ENCODE results near the gene VCAN.

Gene VCAN

DNA sequence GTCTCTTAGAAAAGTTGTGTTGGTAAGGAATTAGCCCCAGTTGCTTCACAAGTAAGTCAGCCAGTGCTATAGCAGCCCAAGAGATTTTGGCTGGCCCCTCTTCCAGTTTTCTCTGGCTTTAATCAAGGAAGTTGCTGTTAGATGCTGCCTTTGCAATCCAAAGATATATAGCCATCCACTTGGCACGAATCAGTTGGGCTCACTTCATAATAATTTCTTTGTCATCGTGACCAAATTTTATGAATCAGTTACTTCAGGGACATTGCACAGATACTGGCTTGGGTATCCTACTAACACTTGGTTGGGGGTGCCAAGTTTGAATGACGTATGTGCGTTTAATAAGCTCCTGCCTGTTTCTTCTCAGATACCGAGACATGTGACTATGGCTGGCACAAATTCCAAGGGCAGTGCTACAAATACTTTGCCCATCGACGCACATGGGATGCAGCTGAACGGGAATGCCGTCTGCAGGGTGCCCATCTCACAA lies 81.5 kb downstream of the VCAN start:
- TF ChIP-seq POLR2AphosphoS5 (IDR thresholded peaks at IDR 0.05; ENCODE audit: low read depth, low read length) (0 out of 2 replicates have a peak, but pooled peaks have one; percentile 29), FOXP2 (optimal IDR thresholded peaks at IDR 0.05; ENCODE audit: borderline replicate concordance, extremely low read depth, extremely low read length, insufficient read depth) (no peak)

DNA sequence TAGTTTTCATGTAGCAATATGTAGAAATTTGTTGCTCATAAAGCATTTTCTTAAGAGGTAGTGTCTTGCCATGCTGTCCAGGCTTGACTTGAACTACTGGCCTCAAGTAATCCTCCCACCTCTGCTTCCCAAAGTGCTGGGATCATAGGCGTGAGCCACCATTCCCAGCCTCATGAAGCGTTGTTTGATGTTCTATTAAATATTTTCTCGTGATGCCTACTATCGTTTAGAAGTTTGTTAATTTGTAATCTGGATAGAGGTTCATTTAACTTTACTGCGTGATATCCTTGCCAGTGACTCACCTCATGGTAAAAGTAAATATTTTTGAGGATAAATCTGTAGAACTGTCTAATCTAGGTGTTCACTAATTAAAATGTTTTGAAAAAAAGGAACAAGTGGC lies 82.6 kb downstream of the VCAN start:
- TF ChIP-seq, protein P1, sequence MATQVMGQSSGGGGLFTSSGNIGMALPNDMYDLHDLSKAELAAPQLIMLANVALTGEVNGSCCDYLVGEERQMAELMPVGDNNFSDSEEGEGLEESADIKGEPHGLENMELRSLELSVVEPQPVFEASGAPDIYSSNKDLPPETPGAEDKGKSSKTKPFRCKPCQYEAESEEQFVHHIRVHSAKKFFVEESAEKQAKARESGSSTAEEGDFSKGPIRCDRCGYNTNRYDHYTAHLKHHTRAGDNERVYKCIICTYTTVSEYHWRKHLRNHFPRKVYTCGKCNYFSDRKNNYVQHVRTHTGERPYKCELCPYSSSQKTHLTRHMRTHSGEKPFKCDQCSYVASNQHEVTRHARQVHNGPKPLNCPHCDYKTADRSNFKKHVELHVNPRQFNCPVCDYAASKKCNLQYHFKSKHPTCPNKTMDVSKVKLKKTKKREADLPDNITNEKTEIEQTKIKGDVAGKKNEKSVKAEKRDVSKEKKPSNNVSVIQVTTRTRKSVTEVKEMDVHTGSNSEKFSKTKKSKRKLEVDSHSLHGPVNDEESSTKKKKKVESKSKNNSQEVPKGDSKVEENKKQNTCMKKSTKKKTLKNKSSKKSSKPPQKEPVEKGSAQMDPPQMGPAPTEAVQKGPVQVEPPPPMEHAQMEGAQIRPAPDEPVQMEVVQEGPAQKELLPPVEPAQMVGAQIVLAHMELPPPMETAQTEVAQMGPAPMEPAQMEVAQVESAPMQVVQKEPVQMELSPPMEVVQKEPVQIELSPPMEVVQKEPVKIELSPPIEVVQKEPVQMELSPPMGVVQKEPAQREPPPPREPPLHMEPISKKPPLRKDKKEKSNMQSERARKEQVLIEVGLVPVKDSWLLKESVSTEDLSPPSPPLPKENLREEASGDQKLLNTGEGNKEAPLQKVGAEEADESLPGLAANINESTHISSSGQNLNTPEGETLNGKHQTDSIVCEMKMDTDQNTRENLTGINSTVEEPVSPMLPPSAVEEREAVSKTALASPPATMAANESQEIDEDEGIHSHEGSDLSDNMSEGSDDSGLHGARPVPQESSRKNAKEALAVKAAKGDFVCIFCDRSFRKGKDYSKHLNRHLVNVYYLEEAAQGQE (IDR thresholded peaks at IDR 0.05; ENCODE audit: insufficient read depth in 1 of 2, low read depth in 2 of 2, low read length in 2 of 2): no peak
- TF ChIP-seq FOXP2 (optimal IDR thresholded peaks at IDR 0.05; ENCODE audit: borderline replicate concordance, extremely low read depth, extremely low read length, insufficient read depth) (no peak), TAF1 (IDR thresholded peaks at IDR 0.05; ENCODE audit: borderline replicate concordance, insufficient read depth, low read length) (no peak), POLR2AphosphoS5 (IDR thresholded peaks at IDR 0.05; ENCODE audit: low read depth, low read length) (no peak), SIN3A (IDR thresholded peaks at IDR 0.05; ENCODE audit: borderline replicate concordance, insufficient read depth, low read length) (no peak)

DNA sequence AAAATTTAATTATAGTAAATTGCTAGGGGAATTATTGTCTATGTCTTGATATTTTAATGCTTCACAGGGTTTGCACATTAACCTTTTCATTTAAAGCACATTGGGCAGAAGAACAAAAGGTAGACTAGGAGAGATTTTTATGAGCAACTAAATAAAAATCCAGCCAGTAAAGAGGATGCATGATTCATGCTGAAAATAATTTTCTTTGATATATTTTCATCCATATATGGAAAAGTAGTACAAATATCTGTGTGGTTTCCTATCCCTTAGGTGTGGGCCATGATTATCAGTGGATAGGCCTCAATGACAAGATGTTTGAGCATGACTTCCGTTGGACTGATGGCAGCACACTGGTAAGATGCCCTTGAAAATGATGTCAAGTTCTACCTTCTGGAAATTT lies 83.1 kb downstream of the VCAN start:
- TF ChIP-seq FOXP2 (optimal IDR thresholded peaks at IDR 0.05; ENCODE audit: borderline replicate concordance, extremely low read depth, extremely low read length, insufficient read depth) (no peak), TAF1 (IDR thresholded peaks at IDR 0.05; ENCODE audit: borderline replicate concordance, insufficient read depth, low read length) (no peak), POLR2AphosphoS5 (IDR thresholded peaks at IDR 0.05; ENCODE audit: low read depth, low read length) (no peak), SIN3A (IDR thresholded peaks at IDR 0.05; ENCODE audit: borderline replicate concordance, insufficient read depth, low read length) (no peak)
- TF ChIP-seq, protein P1 (IDR thresholded peaks at IDR 0.05; ENCODE audit: insufficient read depth in 1 of 2, low read depth in 2 of 2, low read length in 2 of 2): no peak

DNA sequence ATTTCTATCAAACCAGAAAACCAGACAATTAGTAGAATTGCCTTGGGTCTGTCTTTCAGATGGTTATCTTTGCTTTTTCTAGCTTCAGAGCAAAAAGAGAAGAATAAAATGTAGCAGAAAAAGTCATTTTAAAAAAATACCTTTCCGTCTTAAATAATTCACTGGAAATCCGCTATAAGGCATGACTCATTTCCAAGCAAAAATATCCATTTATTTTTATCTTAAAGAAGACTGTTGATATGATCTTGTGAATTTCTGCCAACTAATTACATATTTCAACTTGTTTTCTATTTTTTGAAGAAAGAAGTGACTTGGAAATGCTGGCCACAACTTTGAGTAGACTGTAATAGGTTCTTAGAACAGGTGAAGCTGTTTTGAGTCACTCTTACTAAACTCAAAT lies 83.7 kb downstream of the VCAN start:
- TF ChIP-seq SIN3A (IDR thresholded peaks at IDR 0.05; ENCODE audit: borderline replicate concordance, insufficient read depth, low read length) (no peak), FOXP2 (optimal IDR thresholded peaks at IDR 0.05; ENCODE audit: borderline replicate concordance, extremely low read depth, extremely low read length, insufficient read depth) (no peak), POLR2AphosphoS5 (IDR thresholded peaks at IDR 0.05; ENCODE audit: low read depth, low read length) (0 out of 2 replicates have a peak, but pooled peaks have one; percentile 3), TAF1 (IDR thresholded peaks at IDR 0.05; ENCODE audit: borderline replicate concordance, insufficient read depth, low read length) (no peak)
- TF ChIP-seq, protein P1 (IDR thresholded peaks at IDR 0.05; ENCODE audit: insufficient read depth in 1 of 2, low read depth in 2 of 2, low read length in 2 of 2): no peak

DNA sequence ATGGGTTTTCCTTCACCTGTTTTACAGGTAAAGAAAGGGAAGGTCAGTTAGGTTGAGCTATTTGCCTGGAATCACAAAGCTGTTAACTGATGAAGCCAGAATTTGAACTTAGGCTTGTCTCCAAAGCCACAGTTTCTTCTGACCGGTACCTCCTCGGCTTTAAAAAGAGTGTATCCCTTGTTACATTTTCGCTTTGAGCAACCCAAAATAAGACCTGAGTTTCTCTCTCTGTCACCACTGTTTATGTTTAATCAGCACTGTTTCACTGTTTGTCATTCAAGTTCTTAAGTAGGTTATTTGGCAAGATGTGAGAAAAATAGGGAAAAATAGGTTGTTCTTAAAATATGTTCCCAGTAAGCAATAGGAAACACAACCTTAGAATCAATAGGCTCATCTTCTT lies 84.6 kb downstream of the VCAN start:
- TF ChIP-seq, protein P1 (IDR thresholded peaks at IDR 0.05; ENCODE audit: insufficient read depth in 1 of 2, low read depth in 2 of 2, low read length in 2 of 2): no peak
- TF ChIP-seq SIN3A (IDR thresholded peaks at IDR 0.05; ENCODE audit: borderline replicate concordance, insufficient read depth, low read length): no peak
- TF ChIP-seq POLR2AphosphoS5 (IDR thresholded peaks at IDR 0.05; ENCODE audit: low read depth, low read length): no peak
- no peak for TF ChIP-seq FOXP2 (optimal IDR thresholded peaks at IDR 0.05; ENCODE audit: borderline replicate concordance, extremely low read depth, extremely low read length, insufficient read depth)
- TF ChIP-seq TAF1 (IDR thresholded peaks at IDR 0.05; ENCODE audit: borderline replicate concordance, insufficient read depth, low read length): no peak
